PC-3 (cell line): Measurements from ENCODE around the gene KSR1. TPM values are rescaled to one million over a fixed set of nuclear protein-coding genes. Genes with fewer than 3 reads are reported as not detected.

ENCODE experiments used
- ATAC-seq: fragments of 200-7000 bp; cut with Tn5 transposase; 2 replicates; pipeline ENCODE4 v1.9.1; 2020; ENCODE audit warnings: mild to moderate bottlenecking, moderate library complexity
- BruUV-seq: library from RNA; stranded (reverse); fragments of 400-500 nt; replicated peaks from 2 replicates; lab custom pipeline; 2021; lab: Mats Ljungman, UMichigan
- CTCF ChIA-PET: fragments of 300-600 bp; sonication (Branson Sonifier 250); formaldehyde crosslinking; loops from one replicate; lab custom pipeline; 2022; ENCODE audit warnings: antibody characterized with exemption; lab: Charles Lee
- POLR2A ChIA-PET: fragments of 300-600 bp; sonication (Branson Sonifier 250); formaldehyde crosslinking; loops from one replicate; lab custom pipeline; 2022; ENCODE audit warnings: antibody characterized with exemption; ENCODE audit not compliant: unreplicated experiment; lab: Charles Lee
- DNase-seq: peaks from one replicate; pipeline ENCODE4 v3.0.0-alpha.2; 2015
- H2AFZ ChIP-seq: fragments of 300-600 bp; sonication (generic); 2 replicates; pipeline ENCODE4 v1.6.0; 2016; ENCODE audit warnings: antibody characterized with exemption, low read length
- H3F3A ChIP-seq: fragments of 300-600 bp; sonication (generic); one replicate; pipeline ENCODE4 v1.6.0; 2017; ENCODE audit warnings: antibody characterized with exemption, low read length, control low read depth, mild to moderate bottlenecking; ENCODE audit not compliant: unreplicated experiment
- H3K27ac ChIP-seq: fragments of 300-600 bp; sonication (generic); 2 replicates; pipeline ENCODE4 v1.5.1; 2016; ENCODE audit warnings: mild to moderate bottlenecking, low read length
- H3K27me3 ChIP-seq: fragments of 300-600 bp; sonication (generic); 2 replicates; pipeline ENCODE4 v1.6.1; 2016; ENCODE audit warnings: low read length, mixed read lengths
- H3K36me3 ChIP-seq: fragments of 300-600 bp; sonication (generic); 2 replicates; pipeline ENCODE4 v1.6.1; 2016; ENCODE audit warnings: low read depth, mixed run types, low read length, mixed read lengths
- H3K4me1 ChIP-seq: fragments of 300-600 bp; sonication (generic); 2 replicates; pipeline ENCODE4 v1.5.1; 2016; ENCODE audit warnings: low read length; ENCODE audit not compliant: insufficient read depth
- H3K4me2 ChIP-seq: fragments of 300-600 bp; sonication (generic); 2 replicates; pipeline ENCODE4 v1.6.0; 2016; ENCODE audit warnings: low read length
- H3K4me3 ChIP-seq: fragments of 300-600 bp; sonication (generic); 2 replicates; pipeline ENCODE4 v1.5.1; 2016; ENCODE audit warnings: mild to moderate bottlenecking, low read length, mixed read lengths
- H3K79me2 ChIP-seq: fragments of 300-600 bp; sonication (generic); 2 replicates; pipeline ENCODE4 v1.6.1; 2017; ENCODE audit warnings: low read length, mixed read lengths
- H3K9ac ChIP-seq: fragments of 300-600 bp; sonication (generic); 2 replicates; pipeline ENCODE4 v1.6.0; 2016; ENCODE audit warnings: mild to moderate bottlenecking, low read length
- H3K9me2 ChIP-seq: fragments of 300-600 bp; sonication (generic); replicated peaks from 2 replicates; pipeline ENCODE4 v1.6.1; 2016; ENCODE audit warnings: mixed run types, low read length, mixed read lengths
- H3K9me3 ChIP-seq: fragments of 300-600 bp; sonication (generic); 2 replicates; pipeline ENCODE4 v1.6.1; 2016; ENCODE audit warnings: low read length, mixed read lengths
- H4K20me1 ChIP-seq: fragments of 300-600 bp; sonication (generic); 2 replicates; pipeline ENCODE4 v1.6.1; 2016; ENCODE audit warnings: low read length, mixed read lengths
- CTCF ChIP-seq: fragments of 300-600 bp; sonication (generic); conservative IDR thresholded peaks from 2 replicates; pipeline ENCODE4 v1.5.1; 2017; ENCODE audit warnings: antibody characterized with exemption, low read depth, mild to moderate bottlenecking, low read length
- EZH2 ChIP-seq: fragments of 300-600 bp; sonication (generic); IDR thresholded peaks from one replicate; pipeline ENCODE4 v1.6.1; 2017; ENCODE audit warnings: antibody characterized with exemption, mild to moderate bottlenecking, low read length; ENCODE audit not compliant: unreplicated experiment
- EZH2phosphoT487 ChIP-seq: fragments of 300-600 bp; sonication (generic); IDR thresholded peaks from 2 replicates; pipeline ENCODE4 v1.6.1; 2018; ENCODE audit warnings: mild to moderate bottlenecking, antibody characterized with exemption, low read length, borderline replicate concordance
- intact Hi-C: fragments of 100-400 bp; cut with micrococcal nuclease; formaldehyde crosslinking; loops from 2 replicates; pipeline ENCODE4 v1.9.0; 2023
- total RNA-seq: library from RNA; depleted of rRNA; stranded (reverse); fragments of >200 nt; gene quantifications from 2 replicates; pipeline ENCODE4 v1.2.3, GENCODE V29; 2014

KSR1 gene
- total RNA-seq, 1 experiment from 2014 or later, result 1.0 TPM

GRCh38 chr17:27613433-27613832 is 157.2 kb downstream of the KSR1 start:
- BruUV-seq, result no TSS peak
- Histone ChIP-seq H3F3A (no peaks in the 10 kb centered on the region), H3K27ac (no peak overlapping the region), H3K27me3 (no peaks in the 10 kb centered on the region), H3K9me3 (no peaks in the 10 kb centered on the region), H3K4me1 (peaks cover 3% of the 10 kb centered on the region), H3K9ac (no peak overlapping the region), H3K9me2 (no peaks in the 10 kb centered on the region), H3K36me3 (no peaks in the 10 kb centered on the region), H2AFZ (no peak overlapping the region), H3K4me3 (no peak overlapping the region), H3K4me2 (no peak overlapping the region), H3K79me2 (no peaks in the 10 kb centered on the region), H4K20me1 (no peaks in the 10 kb centered on the region)
- CTCF ChIA-PET, result no interaction called here
- DNase-seq, result no peak
- POLR2A ChIA-PET, result no interaction called here
- intact Hi-C loops, result no loop called here
- TF ChIP-seq EZH2 (no peak), CTCF (no peak), EZH2phosphoT487 (no peak)
- ATAC-seq, result no peak

GRCh38 chr17:27615121-27615520 is 158.9 kb downstream of the KSR1 start:
- H3K27ac ChIP-seq, result no peak overlapping the region
- H3K4me3 ChIP-seq, result no peak overlapping the region
- H3F3A ChIP-seq, result no peaks in the 10 kb centered on the region
- H3K9me2 ChIP-seq, result no peaks in the 10 kb centered on the region
- POLR2A ChIA-PET, result no interaction called here
- H3K36me3 ChIP-seq, result no peaks in the 10 kb centered on the region
- no TSS peak for BruUV-seq
- H3K4me2 ChIP-seq, result no peak overlapping the region
- intact Hi-C loops, result no loop called here
- no peaks in the 10 kb centered on the region for H3K79me2 ChIP-seq
- CTCF ChIA-PET, result no interaction called here
- H3K9me3 ChIP-seq, result no peaks in the 10 kb centered on the region
- H4K20me1 ChIP-seq, result no peaks in the 10 kb centered on the region
- no peak for ATAC-seq
- H2AFZ ChIP-seq, result no peak overlapping the region
- H3K9ac ChIP-seq, result no peak overlapping the region
- no peak for DNase-seq
- no peaks in the 10 kb centered on the region for H3K27me3 ChIP-seq
- H3K4me1 ChIP-seq, result no peaks in the 10 kb centered on the region
- TF ChIP-seq EZH2 (no peak), EZH2phosphoT487 (no peak), CTCF (no peak)

- Histone ChIP-seq H3K9ac (no peak overlapping the region), H2AFZ (no peak overlapping the region), H3K4me3 (no peak overlapping the region), H3K4me1 (no peaks in the 10 kb centered on the region), H4K20me1 (no peaks in the 10 kb centered on the region), H3K27ac (no peak overlapping the region), H3K9me2 (no peaks in the 10 kb centered on the region), H3K27me3 (no peaks in the 10 kb centered on the region), H3F3A (no peaks in the 10 kb centered on the region), H3K79me2 (no peaks in the 10 kb centered on the region), H3K9me3 (no peaks in the 10 kb centered on the region), H3K4me2 (no peak overlapping the region), H3K36me3 (no peaks in the 10 kb centered on the region)
- ChIA-PET CTCF (no interaction called here), POLR2A (no interaction called here)
- intact Hi-C loops, result no loop called here
- BruUV-seq, result no TSS peak
- no peak for TF ChIP-seq CTCF
- no peak for TF ChIP-seq EZH2
- no peak for TF ChIP-seq EZH2phosphoT487
- DNase-seq (no peak), ATAC-seq (no peak)
Measured at GRCh38 chr17:27616414-27616813, 160.2 kb downstream of the KSR1 start.
